ENCODE measurements around the gene CCDC9B.

CCDC9B gene

DNA sequence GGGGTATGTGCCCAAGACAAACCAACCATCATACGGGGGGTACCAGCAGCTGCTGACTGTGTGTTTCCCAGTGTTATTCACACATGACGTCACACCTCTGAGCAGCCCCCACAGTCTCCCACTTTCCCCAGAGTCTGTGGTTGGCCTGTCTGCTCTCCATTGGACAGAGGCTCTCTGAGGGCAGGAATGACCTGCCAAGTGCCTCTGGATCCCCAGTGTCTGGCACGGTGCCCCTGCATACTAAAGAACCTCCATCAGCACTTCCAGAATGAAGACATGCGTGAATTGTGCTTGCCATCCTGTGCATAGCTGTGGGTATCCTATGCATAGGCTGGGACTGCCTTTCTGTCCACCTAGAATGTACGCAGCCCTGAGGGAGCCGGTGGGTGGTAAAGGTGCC, 3.5 kb upstream of the CCDC9B start:
- DNase-seq: no peak

DNA sequence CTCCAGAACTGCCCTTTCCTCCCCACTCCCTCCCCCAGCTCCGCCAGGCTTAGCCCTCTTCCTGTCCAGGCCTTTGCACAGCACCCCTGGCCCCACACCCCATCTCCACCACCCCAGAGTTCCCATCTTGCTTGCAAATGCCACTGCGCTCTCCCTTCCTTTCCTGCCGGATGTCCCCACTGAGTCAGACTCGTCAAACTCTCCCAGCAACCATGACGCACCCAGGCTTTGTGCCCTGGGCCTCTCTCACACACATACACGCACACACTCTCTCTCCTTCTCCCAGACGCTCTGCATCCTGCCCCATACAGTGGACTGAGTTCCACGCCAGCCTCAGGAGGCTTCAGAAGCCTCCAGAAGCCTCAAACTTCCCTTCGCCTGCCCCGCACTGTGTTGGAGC, 2.8 kb upstream of the CCDC9B start:
- DNase-seq: no peak

DNA sequence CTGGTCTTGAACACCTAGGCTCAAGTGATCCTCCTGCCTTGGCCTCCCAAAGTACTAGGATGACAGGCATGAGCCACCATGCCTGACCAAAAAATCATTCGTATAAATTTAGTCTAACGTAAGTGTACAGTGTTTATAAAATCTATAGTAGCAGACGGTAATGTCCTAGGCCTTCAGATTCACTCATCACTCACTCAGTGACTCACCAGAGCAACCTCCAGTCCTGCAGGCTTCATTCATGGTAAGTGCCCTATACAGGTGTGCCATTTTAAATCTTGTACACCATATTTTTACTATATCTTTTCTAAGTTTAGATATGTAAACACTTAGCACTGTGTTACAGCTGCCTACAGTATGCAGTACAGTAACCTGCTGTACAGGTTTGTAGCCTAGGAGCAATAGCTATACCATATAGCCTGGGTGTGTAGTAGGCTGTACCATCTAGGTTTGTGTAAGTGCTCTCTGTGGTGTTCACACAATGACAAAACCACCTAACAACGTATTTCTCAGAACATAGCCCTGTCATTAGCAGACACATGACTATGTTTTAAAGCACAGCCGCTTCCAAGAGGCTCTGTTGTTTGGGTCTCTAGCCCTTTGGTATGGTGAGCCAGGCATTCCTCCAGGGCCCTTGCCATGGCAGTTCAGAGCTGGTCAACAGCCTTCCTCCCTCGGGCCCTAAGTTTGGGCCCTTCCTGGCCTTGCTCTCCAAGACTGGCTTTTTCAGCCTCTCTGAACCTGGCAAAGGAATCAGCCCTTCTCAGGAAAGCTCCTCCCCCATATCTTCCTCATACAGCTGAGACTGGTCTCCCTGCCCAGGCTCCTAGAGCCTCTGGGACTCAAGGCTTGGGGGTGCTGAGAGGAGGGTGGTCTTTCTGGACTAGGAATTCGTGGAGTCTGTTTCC, 1.9 kb upstream of the CCDC9B start:
- no peak for DNase-seq

DNA sequence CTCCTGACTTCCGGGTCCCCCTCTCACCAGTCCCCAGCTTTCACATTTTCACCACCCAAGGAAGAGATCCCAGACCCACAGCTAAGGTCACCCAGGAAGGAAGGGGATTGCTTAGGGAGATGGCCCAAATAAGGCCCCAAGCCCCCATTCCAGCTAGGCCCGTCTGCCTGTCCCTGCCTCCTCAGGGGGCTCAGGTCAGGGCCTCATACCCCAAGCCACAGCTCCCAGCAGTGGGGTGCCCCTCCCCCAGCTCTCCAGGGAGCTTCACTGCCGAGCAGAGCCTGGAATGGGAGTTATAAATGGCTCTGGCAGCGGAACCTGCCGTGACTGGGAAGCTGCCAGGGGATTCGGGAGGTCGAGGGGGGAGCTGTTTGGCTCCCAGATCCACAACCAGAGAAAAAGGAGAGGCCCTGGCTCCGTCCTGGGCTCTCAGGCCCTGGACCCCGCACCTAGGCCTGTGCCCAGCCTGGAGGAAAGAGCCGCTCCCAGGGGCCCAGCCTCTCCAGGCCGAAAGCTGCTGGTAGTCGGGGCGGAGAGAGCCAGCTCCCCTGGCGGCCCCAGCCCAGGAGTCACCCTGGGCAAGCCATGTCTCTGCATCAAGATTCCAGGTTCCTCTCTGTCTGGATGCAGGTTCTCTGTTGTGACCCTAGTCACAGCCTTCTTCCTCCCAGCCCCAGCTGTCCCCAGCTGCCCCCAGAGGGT, 550 bp downstream of the CCDC9B start:
- DNase-seq: no peak

DNA sequence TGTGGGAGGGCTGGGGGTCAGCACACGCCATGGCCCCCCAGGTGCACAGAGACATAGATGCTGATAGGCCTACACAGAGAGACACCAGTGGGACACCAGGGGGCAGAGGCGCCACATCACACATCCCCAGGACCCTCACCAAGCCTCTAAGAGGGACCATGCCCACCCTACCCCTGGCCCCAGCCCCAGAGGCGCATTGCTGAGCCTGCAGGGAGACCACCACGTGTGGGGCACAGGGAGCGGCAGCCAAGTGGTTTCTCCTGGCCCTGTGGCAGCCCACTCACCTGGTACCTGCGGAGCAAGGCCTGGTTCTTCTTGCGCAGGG, 1.2 kb downstream of the CCDC9B start:
- DNase-seq: no peak

DNA sequence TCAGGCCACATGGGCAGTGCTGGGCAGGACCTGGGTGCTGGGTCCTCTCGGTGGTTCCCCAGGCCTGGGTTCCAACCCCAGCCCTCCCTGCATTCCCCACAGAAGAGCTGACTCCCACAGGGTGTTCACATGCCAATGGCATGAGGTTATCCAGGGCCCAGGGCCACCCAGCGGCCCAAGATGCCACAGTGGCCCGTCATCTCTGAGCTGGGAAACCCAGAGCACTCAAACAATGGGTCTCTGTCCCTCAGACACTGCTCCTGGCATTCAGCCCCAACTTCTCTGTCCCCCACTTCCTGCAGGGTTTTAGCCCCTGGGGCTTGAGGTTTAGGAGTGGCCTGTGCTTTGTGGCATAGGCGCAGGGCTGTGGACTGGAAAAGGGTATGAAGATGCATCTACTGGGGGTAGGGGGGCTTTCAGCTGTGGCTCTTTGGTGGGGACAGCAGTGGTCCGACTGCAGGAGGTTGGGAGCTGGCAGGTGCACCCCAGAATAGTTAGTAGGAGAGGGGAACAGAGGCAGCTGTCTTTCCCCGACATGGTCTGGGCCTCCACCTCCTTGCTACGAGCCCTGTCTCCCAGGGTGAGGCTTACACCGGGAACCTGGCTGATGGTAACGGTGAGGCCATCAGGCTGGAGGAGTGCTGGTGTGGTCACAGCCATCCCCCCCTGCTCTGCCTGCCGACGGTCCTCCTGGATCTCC, 1.7 kb downstream of the CCDC9B start:
- DNase-seq: no peak

DNA sequence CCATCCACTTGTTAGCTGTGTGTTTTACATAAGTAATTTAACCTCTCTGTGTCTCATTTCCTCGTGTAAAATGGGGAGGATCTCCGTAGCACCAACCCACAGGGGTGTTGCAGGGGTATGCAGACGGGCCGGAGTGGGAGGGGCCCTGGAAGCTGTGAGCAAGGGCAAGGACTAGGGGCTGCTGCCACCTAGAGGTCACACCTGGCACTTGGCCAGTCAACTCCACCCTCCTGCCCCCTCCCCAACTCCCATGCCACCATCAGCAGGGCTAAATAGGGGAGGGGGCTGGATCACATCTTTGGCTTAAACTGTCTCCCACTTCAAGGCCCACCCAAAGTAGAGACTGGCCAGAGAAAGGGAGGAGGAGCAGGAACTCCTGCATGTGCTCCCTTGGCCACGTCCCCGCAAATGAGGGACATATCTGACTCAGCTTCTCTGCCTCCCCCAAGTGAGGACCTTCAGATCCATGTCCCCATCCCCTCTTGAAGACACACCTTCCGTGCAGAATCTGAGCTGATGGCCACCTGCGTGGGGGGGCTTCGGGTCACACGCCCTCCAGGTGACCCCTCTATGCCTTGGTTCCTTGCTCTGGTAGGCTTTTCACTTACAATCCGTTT, 2.6 kb downstream of the CCDC9B start:
- peak; percentile 80 for DNase-seq

DNA sequence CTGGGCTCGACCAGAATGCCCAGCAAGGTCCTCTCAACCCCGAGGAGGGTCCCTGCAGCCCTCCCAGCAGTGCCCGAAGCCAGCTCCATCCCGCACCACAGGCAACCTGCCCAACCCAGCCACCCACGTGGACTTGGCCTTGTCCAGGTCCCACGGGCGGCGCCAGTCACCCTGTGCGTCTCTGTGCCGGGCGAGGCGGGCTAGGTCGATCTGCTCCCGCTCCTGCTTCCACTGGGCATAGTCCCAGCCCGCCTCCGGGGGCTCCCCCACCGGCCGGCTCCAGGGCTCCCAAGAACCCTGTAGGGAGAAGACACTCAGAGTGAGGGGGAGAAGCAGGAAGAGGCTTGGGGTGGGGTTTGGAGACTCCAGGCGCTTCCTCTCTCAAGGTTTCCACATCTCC, 3.1 kb downstream of the CCDC9B start:
- no peak for DNase-seq

DNA sequence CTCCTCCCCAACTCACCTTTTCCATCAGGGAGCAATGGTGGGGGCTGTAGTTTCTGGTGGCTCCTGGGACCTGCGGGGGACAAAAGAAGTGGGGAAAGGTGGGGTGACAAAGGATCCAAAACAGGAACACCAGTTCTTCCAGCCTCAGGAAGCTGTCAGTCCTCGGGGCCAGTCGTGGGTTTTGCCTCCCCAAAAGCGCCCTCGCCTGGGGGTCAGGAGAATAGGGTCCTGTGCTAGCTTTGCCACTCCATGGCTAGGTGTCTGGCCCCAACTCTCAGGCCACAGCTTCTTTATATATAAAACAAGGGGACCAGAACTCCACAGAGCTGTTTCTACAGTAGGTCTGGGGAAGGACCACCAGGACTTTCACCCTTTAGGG, 4.0 kb downstream of the CCDC9B start:
- no peak for DNase-seq

DNA sequence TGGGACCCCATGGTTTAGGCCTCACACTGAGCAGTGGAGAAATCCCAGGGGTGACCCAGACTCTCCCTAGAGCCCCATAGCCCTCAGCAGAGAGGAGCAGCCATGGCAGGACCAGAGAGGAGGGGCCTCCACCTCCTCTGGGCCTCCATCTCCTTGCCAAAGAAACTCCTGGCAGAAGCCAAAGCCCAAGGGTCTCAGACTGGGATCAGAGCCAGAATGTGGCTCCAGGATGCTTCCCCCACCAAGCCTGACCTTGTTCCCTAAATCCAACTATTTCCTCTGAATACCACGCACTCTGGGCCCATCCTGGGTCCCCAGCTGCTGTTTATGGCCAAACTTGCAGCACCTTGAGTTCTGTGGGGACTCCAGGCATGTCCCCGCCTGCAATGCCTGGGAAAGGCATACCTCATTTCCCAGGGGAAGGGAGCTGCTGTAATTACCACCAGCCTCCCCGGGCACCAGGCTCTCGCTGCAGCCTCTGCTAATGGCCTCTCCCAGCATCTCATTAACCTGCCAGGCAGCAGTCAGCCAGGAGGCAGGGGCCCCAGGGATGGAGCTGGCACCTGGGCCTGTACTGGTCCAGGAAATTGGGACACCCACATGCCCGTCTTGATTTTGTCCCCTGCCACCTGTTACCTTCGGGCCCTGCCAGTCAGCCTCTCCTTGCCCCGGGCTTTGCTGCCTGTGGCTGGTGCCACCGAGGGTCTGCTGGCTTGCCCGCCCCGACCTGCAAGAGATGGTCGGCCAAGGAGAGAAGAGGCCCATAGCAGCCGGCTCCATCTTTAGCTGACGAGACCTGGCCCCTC, 4.6 kb downstream of the CCDC9B start:
- DNase-seq: no peak

DNA sequence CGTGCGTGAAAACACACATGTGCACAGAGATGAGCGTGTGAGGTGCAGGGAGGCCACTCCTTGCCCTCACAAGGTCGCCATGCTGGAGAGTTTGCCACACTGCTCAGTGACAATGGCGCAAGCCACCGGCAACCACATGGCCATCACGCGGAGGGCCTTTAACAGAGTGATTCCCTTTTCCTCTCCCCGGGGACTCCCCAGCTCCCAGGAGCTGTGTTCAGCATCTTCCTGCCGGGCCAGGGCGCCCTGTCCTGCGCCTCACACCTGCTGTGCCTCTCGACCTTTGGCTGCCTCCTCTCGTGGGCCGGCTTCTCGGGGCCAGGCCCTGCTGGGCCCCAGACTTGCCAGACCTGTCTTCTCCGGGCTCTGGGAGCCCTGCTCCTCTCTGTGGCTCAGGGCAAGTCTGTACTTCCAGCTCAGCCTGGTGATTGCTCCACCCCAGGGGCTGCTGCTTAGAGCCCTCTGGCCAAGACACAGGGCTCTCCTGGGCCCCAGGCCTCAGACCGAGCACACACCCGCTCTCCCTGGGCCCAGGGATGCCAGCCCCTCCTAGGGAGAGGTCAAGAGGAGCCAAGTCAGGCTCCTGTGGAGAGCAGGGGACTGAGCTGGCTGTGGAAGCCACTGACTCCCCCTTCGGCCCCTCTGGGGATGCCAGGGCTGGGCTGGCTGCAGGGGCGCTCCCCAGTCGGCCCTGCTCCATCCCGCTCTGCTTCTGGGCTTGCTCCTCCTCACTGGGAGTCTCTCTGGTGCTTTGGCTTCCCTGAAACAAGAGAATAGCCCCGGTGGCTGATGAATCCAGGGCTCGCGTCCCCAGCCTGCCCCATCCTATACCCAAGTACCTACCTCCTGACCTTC, 5.6 kb downstream of the CCDC9B start:
- DNase-seq: no peak

DNA sequence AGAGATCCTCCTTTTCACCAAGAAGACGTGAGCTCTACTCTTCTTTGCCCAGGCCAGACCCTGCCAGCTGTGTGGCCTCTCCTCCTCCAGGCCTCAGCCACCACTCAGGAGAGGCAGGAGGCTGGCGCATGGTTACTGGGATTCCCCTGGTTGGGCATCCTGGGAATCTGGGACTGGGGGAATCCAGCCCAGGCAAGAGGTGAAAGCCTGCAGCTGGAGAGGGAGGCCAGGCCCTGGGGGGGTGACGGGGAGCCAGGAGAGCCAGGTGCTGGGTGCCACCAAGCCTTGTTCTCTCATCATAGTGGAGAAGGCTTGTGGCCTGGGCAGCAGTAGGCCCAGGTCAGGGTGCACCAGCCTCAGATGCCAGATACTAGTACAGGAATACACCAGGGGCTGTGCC, 6.2 kb downstream of the CCDC9B start:
- DNase-seq: no peak

DNA sequence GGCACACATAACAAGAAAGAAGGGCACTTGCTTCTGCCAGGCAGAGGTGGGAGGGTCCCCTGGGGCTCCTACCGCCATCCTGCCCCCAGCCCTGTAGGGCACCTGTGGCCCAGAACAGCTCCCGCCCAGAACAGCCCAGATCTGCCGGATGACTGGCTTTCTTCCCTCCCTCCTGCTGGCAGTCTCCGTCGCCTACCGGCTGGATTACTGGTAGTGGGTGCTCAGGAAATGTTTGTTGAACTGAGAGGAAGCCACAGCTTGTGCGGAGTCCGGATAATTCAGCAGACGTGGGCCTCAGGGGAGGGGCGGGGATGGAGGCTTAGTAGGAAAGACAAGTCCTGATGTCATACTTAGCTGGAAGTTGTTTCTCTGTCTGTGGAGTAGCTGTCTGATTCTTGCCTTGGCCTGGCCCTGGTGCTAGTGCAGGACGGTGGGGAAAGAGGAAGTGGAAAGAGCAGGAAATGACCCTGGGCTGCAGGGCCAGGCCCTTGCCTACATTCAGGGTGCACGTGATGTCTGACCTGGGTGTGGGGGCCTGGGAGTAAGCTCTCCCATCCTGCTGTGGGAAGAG, 6.7 kb downstream of the CCDC9B start:
- DNase-seq: no peak

DNA sequence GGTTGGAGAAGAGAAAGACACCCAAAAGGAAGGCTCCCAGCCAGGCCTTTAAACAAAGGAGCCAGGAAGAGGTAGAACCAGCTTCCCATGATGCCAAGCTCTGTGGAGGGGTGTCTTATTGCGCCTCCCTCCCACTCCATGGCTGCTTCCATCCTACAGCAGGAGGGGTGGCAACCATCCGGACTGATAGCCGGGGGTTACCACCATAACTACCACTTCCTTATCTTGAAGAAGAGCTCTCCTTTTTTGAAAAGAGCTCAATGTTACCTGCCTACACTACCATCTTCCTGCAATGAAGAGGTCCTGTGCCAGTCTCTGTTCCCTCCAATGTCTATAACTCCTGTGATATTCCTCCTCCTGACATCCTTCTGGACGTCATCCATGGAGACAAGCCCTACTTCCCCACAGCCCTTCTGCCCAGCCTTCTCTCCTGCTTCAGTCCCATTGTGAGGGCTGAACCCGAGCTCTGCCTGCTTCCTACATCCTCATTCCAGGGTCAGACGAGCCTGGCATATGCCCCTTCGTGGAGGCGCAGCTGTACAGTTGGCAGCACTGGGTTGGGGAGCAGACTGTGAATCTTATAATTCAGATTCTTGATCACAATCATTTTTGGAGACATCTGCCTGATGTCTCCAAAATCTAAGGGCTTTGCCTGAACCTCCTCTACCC, 8.5 kb downstream of the CCDC9B start:
- no peak for DNase-seq

DNA sequence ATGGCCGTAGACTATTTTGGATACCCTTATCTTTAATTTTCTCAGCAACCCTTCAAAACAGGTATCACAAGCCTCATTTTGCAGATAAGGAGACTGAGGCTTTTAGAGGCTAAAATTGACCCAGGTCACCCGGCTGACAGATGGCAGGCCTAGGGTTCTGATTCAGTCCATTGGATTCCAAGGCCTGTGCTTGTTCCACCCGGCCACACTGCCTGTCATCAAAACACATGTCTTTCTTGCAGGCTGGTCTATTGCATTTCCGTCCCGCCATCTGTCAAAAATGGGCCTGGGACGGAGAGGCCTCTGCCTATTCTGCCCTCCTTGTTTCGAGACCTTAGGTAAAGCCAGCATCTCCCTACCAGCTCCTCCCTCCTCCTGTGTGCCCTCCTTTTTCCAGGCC, 9.1 kb downstream of the CCDC9B start:
- DNase-seq: no peak

DNA sequence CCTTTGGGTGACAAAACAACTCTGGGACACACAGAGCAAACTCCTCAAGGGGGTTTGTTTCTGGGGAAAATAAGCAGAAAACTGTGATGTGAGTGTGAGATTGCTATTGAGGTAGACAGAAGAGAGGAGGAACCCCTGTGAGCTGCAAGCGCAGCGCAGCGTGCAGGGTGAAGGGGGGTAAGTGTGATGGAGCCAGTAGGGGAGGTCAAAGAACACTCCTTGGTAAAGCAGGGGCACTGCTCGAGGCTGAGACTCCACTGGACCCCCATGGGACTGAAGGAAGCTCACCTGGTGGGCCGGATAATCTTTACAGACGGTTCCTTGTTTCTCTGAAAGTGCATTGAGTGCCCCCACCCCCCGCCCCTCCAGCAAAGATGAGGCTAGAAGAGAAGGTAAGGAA, 9.7 kb downstream of the CCDC9B start:
- no peak for DNase-seq

DNA sequence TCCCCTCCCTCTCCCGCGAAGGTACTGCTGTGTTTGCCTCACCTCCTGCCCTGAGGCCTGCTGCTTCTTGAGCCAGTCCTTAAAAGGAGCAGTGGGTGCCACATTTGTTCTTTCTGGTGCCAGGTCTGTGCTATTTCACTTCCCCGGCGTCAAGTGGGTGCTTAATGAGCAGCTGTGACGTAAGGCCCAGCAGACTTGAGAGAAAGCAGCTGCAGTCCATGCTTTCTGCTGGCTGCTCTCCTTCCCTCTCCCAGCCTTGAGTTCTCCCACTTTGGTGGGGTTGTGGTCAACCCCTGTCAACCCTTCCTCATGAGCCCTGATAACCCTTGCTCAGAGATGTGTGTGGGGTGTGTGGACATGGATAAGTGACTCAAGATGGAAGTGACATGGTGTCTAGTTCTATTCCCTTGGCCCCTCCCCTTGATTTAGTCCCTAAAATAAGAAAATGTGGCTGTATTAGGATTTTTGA, 10.3 kb downstream of the CCDC9B start:
- no peak for DNase-seq

DNA sequence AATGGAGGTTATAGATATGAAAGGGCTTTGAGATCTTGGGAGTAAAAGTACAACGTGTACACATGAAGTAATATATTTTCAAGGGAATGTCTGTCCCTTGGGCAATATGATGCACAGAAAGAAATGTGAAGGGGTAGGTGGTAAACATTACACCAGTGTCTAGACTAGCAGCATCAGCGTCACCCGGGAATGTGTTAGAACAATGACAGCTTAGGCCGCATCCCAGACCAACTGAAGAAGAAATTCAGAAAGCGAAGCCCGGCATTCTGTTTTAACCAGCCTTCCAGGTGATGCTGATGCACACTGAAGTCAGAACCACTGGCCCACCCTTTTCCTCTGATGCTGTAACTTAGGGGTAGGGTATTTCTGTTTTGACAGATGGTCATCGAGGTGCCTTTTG, 10.9 kb downstream of the CCDC9B start:
- DNase-seq: no peak

DNA sequence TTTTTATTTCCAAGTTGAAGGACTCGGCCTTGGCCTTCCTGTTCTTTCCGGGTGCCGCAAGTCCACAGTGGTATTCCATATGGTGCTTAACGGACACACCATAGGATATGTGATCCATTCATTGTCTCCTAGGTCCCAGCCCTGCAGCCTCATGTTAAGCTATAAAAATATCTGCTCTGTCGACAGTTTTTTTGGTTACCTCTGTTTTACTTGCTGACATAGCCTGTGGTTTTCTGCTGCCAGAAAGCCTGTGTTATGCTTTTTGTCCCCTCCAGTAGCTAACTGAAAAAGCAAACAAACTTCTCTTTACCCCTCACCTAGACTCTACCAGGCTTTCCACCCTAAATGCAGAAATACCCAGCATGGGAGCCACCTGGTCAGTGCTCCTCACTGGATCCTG, 12.0 kb downstream of the CCDC9B start:
- no peak for DNase-seq

DNA sequence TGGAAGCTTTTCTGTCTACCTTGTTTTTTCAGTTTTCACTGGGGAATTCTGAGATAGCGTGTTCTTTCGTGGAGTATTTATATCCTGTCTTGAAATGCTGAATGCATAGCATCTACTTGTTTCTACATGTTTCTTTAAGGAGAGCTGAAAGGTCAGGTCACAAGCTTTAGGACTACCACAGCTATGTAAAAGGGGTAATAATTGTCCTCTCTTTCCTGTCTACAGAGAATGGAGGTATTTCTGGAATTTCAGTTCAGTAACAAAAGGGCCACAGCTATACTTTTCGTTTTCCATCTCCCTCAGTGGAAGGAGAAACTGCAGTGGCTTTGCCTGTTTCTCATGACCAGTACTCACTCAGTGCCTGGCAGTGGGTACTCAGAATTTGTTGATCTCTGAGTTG, 12.6 kb downstream of the CCDC9B start:
- no peak for DNase-seq

DNA sequence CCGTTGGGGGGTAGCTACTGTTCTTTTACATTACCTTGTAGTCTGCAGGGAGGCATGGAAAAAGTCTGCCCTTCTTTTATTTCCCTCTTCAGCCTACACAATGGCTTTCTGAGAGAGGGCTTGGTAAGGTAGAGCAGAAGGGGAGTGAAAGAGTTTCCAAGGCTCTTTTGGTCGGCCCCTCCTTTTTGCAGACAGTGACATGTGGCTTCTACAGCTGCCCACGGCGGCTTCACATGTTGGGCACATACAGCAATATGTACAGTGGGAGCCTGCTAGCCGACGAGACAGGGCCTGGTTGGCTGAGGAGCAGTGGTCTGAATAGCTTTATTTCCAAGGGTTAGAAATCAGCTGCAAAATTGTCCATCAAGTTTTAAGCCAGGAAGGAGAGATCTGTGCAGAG, 13.3 kb downstream of the CCDC9B start:
- DNase-seq: no peak

Data from activated naive CD4-positive, alpha-beta T cell treated with Interleukin-2 at 50 U/mL for 16 hours (primary cell).